LHCN-M2 (cell line): Measurements from ENCODE around the gene SSTR4. TPM values are rescaled to one million over a fixed set of nuclear protein-coding genes. Genes with fewer than 3 reads are reported as not detected.

Experiments used
- DNase-seq: peaks from one replicate; pipeline ENCODE4 v3.0.0-alpha.2; 2012; ENCODE audit warnings: low read depth
- total RNA-seq: library from RNA; depleted of rRNA; stranded (reverse); fragments of >200 nt; gene quantifications from 2 replicates; pipeline ENCODE4 v1.2.3, GENCODE V29; 2014

Gene SSTR4
- total RNA-seq, 1 experiment from 2014 or later: not detected

- no peak for DNase-seq
Measured at GRCh38 chr20:23065266-23066201, 30.4 kb downstream of the SSTR4 start.

GRCh38 chr20:23066772-23067171 is 31.7 kb downstream of the SSTR4 start:
- no peak for DNase-seq

DNA sequence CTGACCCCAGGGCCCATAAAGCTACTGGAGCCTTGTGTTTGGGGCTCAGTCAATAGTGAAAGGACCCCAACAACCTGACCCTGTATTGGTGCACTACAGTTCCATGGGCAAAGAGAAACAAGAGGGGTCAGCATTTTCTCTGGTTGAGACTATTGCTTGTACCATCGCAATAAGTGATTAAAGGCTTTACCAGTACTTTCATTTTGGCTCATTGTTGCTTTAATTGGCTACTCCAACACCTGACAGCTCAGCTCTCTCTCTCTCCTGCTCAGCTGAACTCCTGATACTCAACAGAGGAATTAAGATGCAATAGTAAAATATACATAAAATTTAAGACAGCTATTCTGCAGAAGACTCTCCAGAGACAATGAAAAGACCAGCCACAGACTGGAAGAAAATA is 33.2 kb downstream of the SSTR4 start:
- no peak for DNase-seq

DNA sequence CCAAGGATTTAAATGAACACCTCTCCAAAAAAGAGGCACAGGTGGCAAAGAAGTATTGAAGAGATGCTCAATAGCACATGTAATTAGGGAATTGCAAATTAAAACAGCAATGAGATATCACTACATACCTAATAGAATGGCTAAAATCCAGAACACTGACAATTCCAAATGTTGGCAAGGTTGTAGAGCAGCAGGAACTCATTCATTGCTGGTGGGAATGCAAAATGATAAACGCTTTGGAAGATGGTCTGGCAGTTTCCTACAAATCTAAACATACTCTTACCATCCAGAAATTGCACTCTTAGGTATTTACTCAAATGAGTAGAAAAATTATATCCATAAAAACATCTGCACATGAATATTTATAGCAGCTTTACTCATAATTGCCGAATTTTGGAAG is 34.0 kb downstream of the SSTR4 start:
- DNase-seq: no peak

DNA sequence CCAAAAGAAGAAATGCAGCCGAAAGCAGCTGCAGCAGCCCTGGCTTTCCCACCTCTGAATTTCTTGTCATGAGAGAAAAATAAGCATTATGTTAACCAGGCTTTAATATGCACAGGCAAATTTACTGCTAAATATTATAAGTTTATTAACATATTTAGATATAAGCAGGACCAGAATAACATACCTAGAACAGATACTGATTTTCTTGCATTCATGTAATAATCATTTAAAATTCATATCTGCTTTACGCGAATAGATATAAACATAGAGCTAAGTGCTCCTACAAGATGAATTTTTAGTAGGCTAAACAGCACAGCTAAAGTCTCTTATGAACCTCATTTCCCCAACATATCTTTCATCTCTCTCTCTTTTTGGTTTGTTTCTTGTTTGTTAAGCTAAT is 36.3 kb downstream of the SSTR4 start:
- DNase-seq: no peak

GRCh38 chr20:23071996-23072395 is 36.9 kb downstream of the SSTR4 start:
- no peak for DNase-seq

DNA sequence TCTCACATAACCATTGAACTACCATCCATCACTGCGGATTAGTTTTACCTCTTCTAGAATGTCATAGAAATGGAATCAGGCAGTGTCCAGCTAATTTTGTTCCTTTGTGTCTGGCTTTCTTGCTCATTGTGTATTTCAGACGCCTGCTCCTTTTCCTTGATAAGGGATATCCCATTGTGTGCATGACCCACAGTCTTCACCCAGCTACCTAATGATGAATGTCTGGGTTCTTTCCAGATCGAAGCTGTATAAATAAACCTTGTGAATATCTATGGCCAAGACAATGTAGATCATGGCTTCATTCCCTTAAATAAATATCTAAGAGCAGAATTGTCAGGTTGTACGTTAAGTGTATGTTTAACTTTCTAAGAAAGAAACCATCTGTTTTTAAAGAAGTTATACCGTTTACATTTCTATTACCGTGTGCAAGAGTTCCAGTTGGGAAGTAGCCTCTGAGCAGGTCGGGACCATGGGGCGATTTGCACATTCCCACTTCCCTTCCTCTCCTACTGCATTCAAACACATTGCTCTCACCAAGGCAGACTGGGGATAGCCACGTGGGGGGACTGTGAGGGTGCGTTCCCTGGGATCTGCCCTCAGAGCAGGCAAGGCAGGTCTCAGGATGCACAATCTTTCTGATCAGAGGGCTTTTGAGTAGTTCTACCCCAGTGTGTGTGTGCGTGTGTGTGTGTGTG is 37.9 kb downstream of the SSTR4 start:
- no peak for DNase-seq

- no peak for DNase-seq
Measured at GRCh38 chr20:23074052-23074451, 38.9 kb downstream of the SSTR4 start.

- DNase-seq: no peak
Measured at GRCh38 chr20:23077277-23077676, 42.2 kb downstream of the SSTR4 start.

GRCh38 chr20:23078351-23079015 is 43.4 kb downstream of the SSTR4 start:
- peak; percentile 83 for DNase-seq

- DNase-seq: no peak
Measured at GRCh38 chr20:23079016-23079351, 43.9 kb downstream of the SSTR4 start.

- no peak for DNase-seq
Measured at GRCh38 chr20:23079926-23080325, 44.8 kb downstream of the SSTR4 start.

GRCh38 chr20:23080521-23080920 is 45.4 kb downstream of the SSTR4 start:
- DNase-seq: no peak

DNA sequence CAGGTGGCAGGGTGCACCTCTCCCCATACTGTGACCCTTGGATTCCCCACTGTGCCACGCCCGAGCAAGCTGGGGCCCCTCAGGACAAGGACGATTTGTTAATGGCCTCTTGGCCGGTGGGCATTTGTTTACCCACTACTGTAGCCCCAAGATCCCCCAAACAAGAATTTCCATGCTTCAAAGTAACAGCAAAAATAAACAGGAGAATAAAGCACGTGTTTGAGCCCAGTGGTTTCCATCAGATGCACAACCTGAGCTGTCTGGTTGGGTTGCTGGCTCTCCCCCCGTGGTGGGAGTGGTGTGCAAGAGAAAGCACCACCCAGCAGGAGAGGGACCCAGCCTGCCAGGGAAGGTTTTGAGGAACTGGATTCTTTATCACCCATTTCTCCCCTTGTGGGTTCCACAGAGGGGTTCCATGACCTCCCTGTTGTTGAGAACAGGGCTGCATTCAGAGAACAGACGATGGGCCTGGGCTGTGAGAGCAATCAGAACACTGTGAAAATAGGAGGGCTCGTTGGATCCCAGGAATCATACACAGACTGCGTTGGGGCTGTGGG is 46.2 kb downstream of the SSTR4 start:
- DNase-seq: no peak

GRCh38 chr20:23082846-23083552 is 47.9 kb downstream of the SSTR4 start:
- DNase-seq: no peak

DNA sequence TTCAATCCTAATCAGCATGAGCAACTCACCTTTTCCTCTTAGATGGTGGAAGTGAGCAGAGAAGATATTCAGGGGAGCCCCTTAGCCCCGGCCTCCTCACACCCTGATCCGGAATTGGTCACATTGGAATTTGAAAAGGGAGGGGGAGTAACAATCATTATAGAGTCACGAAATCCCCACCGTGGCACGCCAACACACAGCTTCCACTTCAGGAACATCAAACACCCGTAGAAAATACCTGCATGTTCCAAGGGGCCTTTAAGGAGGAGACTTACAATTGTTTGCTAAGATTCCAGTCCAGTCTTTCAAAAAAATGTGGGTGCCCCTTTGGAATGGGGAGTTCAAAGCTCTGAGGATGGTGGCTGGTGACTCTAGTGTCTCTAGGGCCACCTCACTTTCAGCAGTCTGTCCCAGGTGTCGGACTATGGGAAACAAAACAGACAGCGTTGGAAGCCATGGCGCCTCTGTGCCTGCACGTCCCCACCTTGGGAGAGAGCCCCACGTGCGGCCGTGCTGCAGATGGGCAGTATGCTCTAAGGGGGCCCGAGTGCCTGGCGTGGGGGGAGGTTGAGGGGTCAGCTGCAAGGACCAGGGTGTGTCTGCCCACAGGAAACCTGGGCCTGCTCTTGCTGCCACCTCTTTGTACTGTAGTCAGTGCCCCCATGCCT is 48.6 kb downstream of the SSTR4 start:
- DNase-seq: no peak

DNA sequence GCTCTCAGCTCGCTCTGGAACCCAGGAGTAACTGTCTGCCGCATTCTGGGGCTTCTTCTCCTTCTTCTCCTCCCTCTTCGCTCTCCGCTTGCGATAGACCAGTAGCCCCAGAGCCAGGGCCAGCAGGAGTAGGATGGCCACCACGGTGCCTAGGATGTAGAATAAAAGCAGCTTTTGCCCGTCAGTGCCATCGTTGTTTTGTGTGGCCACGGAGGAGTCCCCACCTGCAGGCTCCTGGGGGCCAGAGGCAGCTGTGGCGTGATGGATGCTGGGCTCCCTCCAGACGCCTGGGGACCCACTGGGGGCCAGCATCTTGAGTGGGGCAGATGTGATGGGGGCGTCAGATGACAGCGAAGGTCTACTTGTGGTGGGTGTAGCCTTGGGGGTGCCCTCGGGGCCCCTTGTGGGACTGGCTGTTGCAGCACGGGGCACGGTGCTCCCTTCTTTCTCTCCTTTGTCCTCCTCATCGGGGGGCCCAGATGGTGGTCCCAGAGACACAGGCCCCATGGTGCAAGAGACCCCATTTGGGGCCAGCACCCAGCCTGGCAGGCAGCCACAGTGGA is 49.3 kb downstream of the SSTR4 start:
- DNase-seq: no peak

DNA sequence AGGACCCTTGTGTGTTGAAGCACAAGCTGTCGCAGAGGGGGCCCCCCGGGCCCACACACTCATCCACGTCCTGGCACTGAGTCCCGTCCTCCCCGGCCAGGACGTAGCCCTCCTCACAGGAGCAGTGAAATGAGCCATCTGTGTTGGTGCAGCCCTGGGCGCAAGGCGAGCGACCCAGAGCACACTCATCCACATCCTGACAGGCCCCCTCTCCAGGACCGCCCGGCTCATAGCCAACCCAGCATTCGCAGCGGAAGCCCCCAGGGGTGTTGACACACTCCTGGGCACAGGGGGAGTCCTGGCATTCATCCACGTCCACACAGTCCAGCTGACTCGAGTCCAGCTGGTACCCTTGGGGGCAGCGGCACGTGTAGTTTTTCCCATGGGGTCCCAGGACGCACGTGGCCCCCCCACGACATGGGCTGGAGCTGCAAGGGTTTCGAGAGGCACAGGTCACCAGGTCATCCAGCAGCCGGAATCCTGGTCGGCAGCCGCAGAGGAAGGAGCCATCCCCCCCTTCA is 49.8 kb downstream of the SSTR4 start:
- no peak for DNase-seq

DNA sequence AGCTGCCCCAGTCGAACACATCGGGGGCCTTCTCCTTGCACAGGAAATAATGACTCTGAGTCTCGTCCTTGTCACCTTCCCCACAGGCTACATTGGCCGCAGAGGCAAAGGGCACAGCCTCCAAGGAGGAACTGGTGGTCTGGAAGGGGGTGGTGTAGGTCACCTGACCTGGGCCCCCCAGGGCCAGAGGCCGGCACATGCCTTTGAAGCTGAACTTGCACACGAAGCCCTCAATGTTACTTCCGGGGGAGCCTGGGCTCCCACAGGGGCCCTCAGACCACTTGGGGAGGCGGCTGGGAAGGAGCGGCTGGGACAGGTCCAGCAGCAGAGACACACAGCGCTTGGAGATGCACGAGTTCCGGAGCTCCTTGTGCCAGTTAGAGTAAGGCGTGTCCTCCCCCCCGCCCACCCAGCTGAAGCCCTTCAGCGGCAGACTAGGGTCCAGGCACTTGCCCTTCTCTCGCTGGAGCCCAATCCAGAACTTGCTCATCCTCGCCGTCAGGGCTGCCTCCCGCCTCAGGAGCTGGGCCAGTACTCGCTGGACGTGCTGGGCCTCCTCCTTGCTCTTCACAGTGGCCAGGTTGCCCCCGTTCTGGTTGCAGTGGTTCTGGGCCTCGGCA is 50.4 kb downstream of the SSTR4 start:
- DNase-seq: no peak

DNA sequence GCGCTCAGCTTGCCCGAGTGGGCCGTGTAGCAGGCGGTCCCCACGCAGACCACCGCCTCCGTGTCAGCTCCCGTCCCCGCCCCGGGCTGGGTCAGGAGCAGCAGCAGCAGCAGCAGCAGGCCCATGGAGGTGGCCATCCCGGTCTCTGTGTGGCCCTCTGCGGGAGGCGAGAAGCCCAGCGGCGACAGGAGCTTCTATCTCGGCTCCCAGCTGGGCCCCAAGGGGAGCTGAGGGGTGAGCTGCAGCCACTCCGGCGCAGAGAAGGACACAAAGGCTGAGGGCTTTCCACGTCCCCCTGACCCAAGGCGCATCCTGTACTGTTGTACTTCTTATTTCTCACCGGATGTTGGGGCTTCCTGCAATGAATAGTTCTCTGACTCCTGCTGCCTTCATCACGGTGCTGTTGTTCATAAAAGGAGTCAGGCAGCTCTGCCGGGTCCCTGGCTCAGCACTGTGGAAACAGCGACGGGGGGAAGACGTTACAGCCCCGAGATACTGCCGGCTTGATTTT is 51.0 kb downstream of the SSTR4 start, which contains the start of gene CD93:
CD93 (minus strand) TSS at position 269 of the 511 bp plus-strand sequence; CDS start at position 137, 132 bp downstream.
- DNase-seq: no peak
